Measurements from ENCODE around the gene OTOP1.

OTOP1 gene, protein sequence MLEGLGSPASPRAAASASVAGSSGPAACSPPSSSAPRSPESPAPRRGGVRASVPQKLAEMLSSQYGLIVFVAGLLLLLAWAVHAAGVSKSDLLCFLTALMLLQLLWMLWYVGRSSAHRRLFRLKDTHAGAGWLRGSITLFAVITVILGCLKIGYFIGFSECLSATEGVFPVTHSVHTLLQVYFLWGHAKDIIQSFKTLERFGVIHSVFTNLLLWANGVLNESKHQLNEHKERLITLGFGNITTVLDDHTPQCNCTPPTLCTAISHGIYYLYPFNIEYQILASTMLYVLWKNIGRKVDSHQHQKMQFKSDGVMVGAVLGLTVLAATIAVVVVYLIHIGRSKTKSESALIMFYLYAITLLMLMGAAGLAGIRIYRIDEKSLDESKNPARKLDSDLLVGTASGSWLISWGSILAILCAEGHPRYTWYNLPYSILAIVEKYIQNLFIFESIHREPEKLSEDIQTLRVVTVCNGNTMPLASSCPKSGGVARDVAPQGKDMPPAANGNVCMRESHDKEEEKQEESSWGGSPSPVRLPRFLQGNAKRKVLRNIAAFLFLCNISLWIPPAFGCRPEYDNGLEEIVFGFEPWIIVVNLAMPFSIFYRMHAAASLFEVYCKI

GRCh38 chr4:4226606-4227438 is at the start of gene OTOP1:
OTOP1 (minus strand) TSS chr4:4226929; CDS start chr4:4226864, 65 bp downstream.
- H3K27me3 ChIP-seq: no peaks in the 10 kb centered on the region
- no peak within 1 kb of the TSS for H3K4me2 ChIP-seq

GRCh38 chr4:4274226-4274625 is 47.5 kb upstream of the OTOP1 start:
- Histone ChIP-seq H3K9ac (no peak overlapping the region), H3K27me3 (no peaks in the 10 kb centered on the region), H3K4me1 (peaks cover 0 to 30% (median 4%) of the 10 kb centered on the region in 10 experiments; a peak in 10 of 20 replicates), H3K4me3 (no peak overlapping the region), H3K4me2 (no peak overlapping the region), H3K36me3 (peaks cover 81 to 100% (median 97%) of the 10 kb centered on the region in 11 experiments), H3K27ac (no peak overlapping the region), H3K9me3 (replicated peaks in 1 of 11) (no peaks in the 10 kb centered on the region), H4K20me1 (peaks cover 0 to 56% (median 11%) of the 10 kb centered on the region in 11 experiments; a peak in 11 of 22 replicates)
- TF ChIP-seq Cebpa-rat (IDR thresholded peaks at IDR 0.05): no peak

More at GRCh38 chr4:4226606-4227438, at the start of gene OTOP1:
- Histone ChIP-seq H3K27ac (no peak within 1 kb of the TSS), H3K9me3 (replicated peaks in 1 of 11) (peaks cover 0 to 22% (median 8%) of the 10 kb centered on the region in 11 experiments; a peak in 12 of 22 replicates), H3K4me3 (no peak within 1 kb of the TSS), H4K20me1 (no peaks in the 10 kb centered on the region), H3K9ac (no peak within 1 kb of the TSS), H3K4me1 (no peaks in the 10 kb centered on the region), H3K36me3 (no peaks in the 10 kb centered on the region)
- TF ChIP-seq Cebpa-rat (IDR thresholded peaks at IDR 0.05): no peak

DNA sequence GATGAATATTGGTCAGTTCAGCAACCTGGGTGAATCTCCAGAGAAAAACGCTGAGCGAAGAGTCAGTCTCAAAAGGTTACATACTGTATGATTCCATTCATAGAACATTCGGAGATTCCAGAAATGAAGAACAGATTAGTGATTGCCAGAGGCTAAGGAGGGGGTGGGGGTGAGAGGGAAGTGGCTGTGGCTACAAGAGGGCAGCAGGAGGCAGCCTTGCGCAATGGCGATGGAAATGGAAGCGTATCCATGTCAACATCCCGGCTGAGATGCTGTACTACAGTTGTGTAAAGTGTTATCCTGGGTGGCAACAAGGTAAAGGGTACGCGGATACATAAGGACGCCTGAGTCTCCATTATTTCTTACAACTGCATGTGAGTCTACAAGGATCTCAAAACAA is 45.2 kb upstream of the OTOP1 start:
- Histone ChIP-seq H3K4me3 (no peak overlapping the region), H3K4me1 (peaks cover 0 to 53% (median 9%) of the 10 kb centered on the region in 10 experiments; a peak in 10 of 20 replicates), H3K36me3 (peaks cover 58 to 100% (median 95%) of the 10 kb centered on the region in 11 experiments), H3K9ac (no peak overlapping the region), H4K20me1 (peaks cover 0 to 46% (median 9%) of the 10 kb centered on the region in 11 experiments; a peak in 9 of 22 replicates), H3K27me3 (no peaks in the 10 kb centered on the region), H3K27ac (peak overlapping the region in 1 of 11 experiments; percentile 88; a peak in 1 of 22 replicates), H3K9me3 (replicated peaks in 1 of 11) (no peaks in the 10 kb centered on the region), H3K4me2 (peak overlapping the region in 2 of 11 experiments; percentile 39 to 79; a peak in 1 of 22 replicates)
- TF ChIP-seq Cebpa-rat (IDR thresholded peaks at IDR 0.05): peak in 2 of 11 experiments; percentile 11 to 51; a peak in 1 of 22 replicates

- Histone ChIP-seq H3K27me3 (no peaks in the 10 kb centered on the region), H4K20me1 (peaks cover 0 to 37% (median 9%) of the 10 kb centered on the region in 11 experiments; a peak in 9 of 22 replicates), H3K4me2 (peak overlapping the region in 4 of 11 experiments; percentile 40 to 82 (median 75); a peak in 5 of 22 replicates), H3K4me1 (peaks cover 0 to 54% (median 9%) of the 10 kb centered on the region in 10 experiments; a peak in 10 of 20 replicates), H3K4me3 (no peak overlapping the region), H3K36me3 (peaks cover 45 to 100% (median 94%) of the 10 kb centered on the region in 11 experiments), H3K27ac (peak overlapping the region in 4 of 11 experiments; percentile 7 to 88 (median 72); a peak in 6 of 22 replicates), H3K9ac (no peak overlapping the region; a peak in 1 of 22 replicates), H3K9me3 (replicated peaks in 1 of 11) (peaks cover 0 to 10% (median 6%) of the 10 kb centered on the region in 11 experiments; a peak in 9 of 22 replicates)
- TF ChIP-seq Cebpa-rat (IDR thresholded peaks at IDR 0.05): no peak
These were observed 43.8 kb upstream of the OTOP1 start for GRCh38 chr4:4270529-4270928.

- no peak for TF ChIP-seq Cebpa-rat (IDR thresholded peaks at IDR 0.05)
- Histone ChIP-seq H3K4me3 (no peak overlapping the region), H3K27me3 (no peaks in the 10 kb centered on the region), H4K20me1 (peaks cover 0 to 36% (median 9%) of the 10 kb centered on the region in 11 experiments; a peak in 9 of 22 replicates), H3K36me3 (peaks cover 38 to 98% (median 89%) of the 10 kb centered on the region in 11 experiments), H3K9me3 (replicated peaks in 1 of 11) (peaks cover 0 to 10% (median 6%) of the 10 kb centered on the region in 11 experiments; a peak in 9 of 22 replicates), H3K27ac (peak overlapping the region in 4 of 11 experiments; percentile 65 to 88 (median 72); a peak in 8 of 22 replicates), H3K4me1 (peaks cover 0 to 54% (median 9%) of the 10 kb centered on the region in 10 experiments; a peak in 10 of 20 replicates), H3K9ac (peak overlapping the region in 3 of 11 experiments; percentile 32 to 60 (median 50); a peak in 4 of 22 replicates), H3K4me2 (peak overlapping the region in 5 of 11 experiments; percentile 56 to 82 (median 79); a peak in 9 of 22 replicates)
These were observed 43.1 kb upstream of the OTOP1 start for GRCh38 chr4:4269856-4270255.

DNA sequence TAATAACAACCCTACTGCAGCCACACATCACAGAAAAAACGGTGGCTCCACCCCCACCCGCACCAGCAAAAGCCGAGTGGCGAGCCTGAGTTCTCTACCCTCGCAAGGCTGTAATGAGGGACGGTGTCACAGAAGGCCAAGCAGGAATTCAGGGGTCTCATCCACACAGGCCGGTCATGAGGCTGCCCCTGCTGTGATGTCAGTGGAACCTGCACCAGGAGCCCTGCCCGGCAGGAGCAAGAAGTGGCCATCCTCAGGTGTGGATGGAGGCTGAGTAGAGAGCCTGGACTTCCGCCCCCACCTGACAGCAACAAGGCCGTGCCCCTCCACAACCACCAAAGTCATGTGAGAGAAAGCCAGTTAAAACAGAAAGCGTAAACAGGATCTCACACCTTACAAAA is 42.6 kb upstream of the OTOP1 start:
- H3K9ac ChIP-seq: peak overlapping the region in 3 of 11 experiments; percentile 36 to 60 (median 50); a peak in 6 of 22 replicates
- TF ChIP-seq Cebpa-rat (IDR thresholded peaks at IDR 0.05): no peak
- H3K9me3 ChIP-seq (replicated peaks in 1 of 11): peaks cover 0 to 10% (median 6%) of the 10 kb centered on the region in 11 experiments; a peak in 9 of 22 replicates
- H3K36me3 ChIP-seq: peaks cover 33 to 92% (median 83%) of the 10 kb centered on the region in 11 experiments
- H3K4me3 ChIP-seq: no peak overlapping the region
- H3K27ac ChIP-seq: peak overlapping the region in 5 of 11 experiments; percentile 20 to 88 (median 70); a peak in 10 of 22 replicates
- peak overlapping the region in 5 of 11 experiments; percentile 56 to 82 (median 79); a peak in 10 of 22 replicates for H3K4me2 ChIP-seq
- peaks cover 0 to 36% (median 9%) of the 10 kb centered on the region in 11 experiments; a peak in 8 of 22 replicates for H4K20me1 ChIP-seq
- H3K27me3 ChIP-seq: no peaks in the 10 kb centered on the region
- H3K4me1 ChIP-seq: peaks cover 0 to 54% (median 9%) of the 10 kb centered on the region in 10 experiments; a peak in 10 of 20 replicates

- Histone ChIP-seq H3K9ac (peak overlapping the region in 3 of 11 experiments; percentile 36 to 60 (median 50); a peak in 6 of 22 replicates), H3K27me3 (no peaks in the 10 kb centered on the region), H3K9me3 (replicated peaks in 1 of 11) (peaks cover 0 to 10% (median 6%) of the 10 kb centered on the region in 11 experiments; a peak in 9 of 22 replicates), H3K4me3 (no peak overlapping the region), H3K4me2 (peak overlapping the region in 5 of 11 experiments; percentile 56 to 82 (median 79); a peak in 10 of 22 replicates), H3K4me1 (peaks cover 0 to 54% (median 9%) of the 10 kb centered on the region in 10 experiments; a peak in 10 of 20 replicates), H4K20me1 (peaks cover 0 to 36% (median 9%) of the 10 kb centered on the region in 11 experiments; a peak in 8 of 22 replicates), H3K36me3 (peaks cover 28 to 87% (median 78%) of the 10 kb centered on the region in 11 experiments), H3K27ac (peak overlapping the region in 5 of 11 experiments; percentile 20 to 88 (median 70); a peak in 8 of 22 replicates)
- TF ChIP-seq Cebpa-rat (IDR thresholded peaks at IDR 0.05): no peak
These were observed 42.0 kb upstream of the OTOP1 start for GRCh38 chr4:4268776-4269175.

Measured in BLaER1 treated with 17β-estradiol and CSF1 and Interleukin-3, amounts not matched to agents 10 nM and 100 nM (cell line).